SU-DHL-6 (cell line): Measurements from ENCODE around the gene SUSD6.

ENCODE experiments used
- H2AFZ ChIP-seq: fragments of 200-600 bp; sonication (generic); 2 replicates; pipeline ENCODE4 v1.6.1; 2014; ENCODE audit warnings: low read depth, mild to moderate bottlenecking, moderate library complexity, mixed read lengths, antibody characterized with exemption, low read length; ENCODE audit not compliant: severe bottlenecking
- H3F3A ChIP-seq: fragments of 200-600 bp; shearing (Covaris generic); 2 replicates; pipeline ENCODE4 v1.6.0; 2016; ENCODE audit warnings: antibody characterized with exemption, mild to moderate bottlenecking; ENCODE audit not compliant: insufficient read depth
- H3K27ac ChIP-seq: fragments of 200-600 bp; sonication (generic); 2 replicates; pipeline ENCODE4 v1.5.1; 2016; ENCODE audit warnings: low read depth, mild to moderate bottlenecking, low read length, moderate library complexity, mixed read lengths
- H3K27me3 ChIP-seq: fragments of 200-600 bp; sonication (generic), shearing (Covaris generic); 2 replicates; pipeline ENCODE4 v1.6.0; 2014; ENCODE audit warnings: mild to moderate bottlenecking, low read length
- H3K36me3 ChIP-seq: fragments of 200-600 bp; sonication (generic); 2 replicates; pipeline ENCODE4 v1.6.1; 2014; ENCODE audit warnings: mild to moderate bottlenecking, low read length, mixed read lengths
- H3K4me2 ChIP-seq: fragments of 300-600, 200-600 bp; shearing (Covaris generic), sonication (generic); 2 replicates; pipeline ENCODE4 v1.6.0; 2014; ENCODE audit warnings: low read length, low read depth, mild to moderate bottlenecking; ENCODE audit not compliant: poor library complexity, severe bottlenecking
- H3K4me3 ChIP-seq: fragments of 200-600 bp; sonication (generic); 2 replicates; pipeline ENCODE4 v1.5.1; 2014; ENCODE audit warnings: antibody characterized with exemption, low read length, mild to moderate bottlenecking, mixed read lengths; ENCODE audit not compliant: insufficient read depth, poor library complexity, severe bottlenecking
- H3K79me2 ChIP-seq: fragments of 200-600 bp; sonication (generic); 2 replicates; pipeline ENCODE4 v1.6.1; 2014; ENCODE audit warnings: mild to moderate bottlenecking, low read length, moderate library complexity; ENCODE audit not compliant: insufficient read depth
- H3K9ac ChIP-seq: fragments of 200-600 bp; sonication (generic); 2 replicates; pipeline ENCODE4 v1.7.0; 2014; ENCODE audit warnings: mild to moderate bottlenecking, low read length
- H3K9me2 ChIP-seq: fragments of 200-600 bp; sonication (generic); replicated peaks from 2 replicates; pipeline ENCODE4 v1.6.1; 2014; ENCODE audit warnings: low read length; ENCODE audit not compliant: insufficient read depth
- H3K9me3 ChIP-seq: fragments of 200-600 bp; sonication (generic); 2 replicates; pipeline ENCODE4 v1.6.1; 2014; ENCODE audit warnings: low read length, mixed read lengths; ENCODE audit not compliant: insufficient read depth
- H4K20me1 ChIP-seq: fragments of 200-600 bp; sonication (generic); 2 replicates; pipeline ENCODE4 v1.6.1; 2014; ENCODE audit warnings: low read depth, mild to moderate bottlenecking, antibody characterized with exemption, low read length, moderate library complexity, mixed read lengths
- CTCF ChIP-seq: fragments of 200-600 bp; sonication (generic); IDR thresholded peaks from one replicate; pipeline ENCODE4 v1.5.1; 2017; ENCODE audit warnings: antibody characterized with exemption, mild to moderate bottlenecking, low read length, moderate library complexity; ENCODE audit not compliant: insufficient read depth, poor library complexity, severe bottlenecking
- EZH2phosphoT487 ChIP-seq: fragments of 200-600 bp; sonication (generic), shearing (Covaris generic); conservative IDR thresholded peaks from 2 replicates; pipeline ENCODE4 v1.6.1; 2018; ENCODE audit warnings: mild to moderate bottlenecking, antibody characterized with exemption, low read length, moderate library complexity, mixed read lengths

SUSD6 gene

GRCh38 chr14:69611172-69612013 is at the start of gene SUSD6:
Gene SUSD6 (plus strand): TSS chr14:69611596. CDS start chr14:69658593, 46,997 bp downstream.
- peak within 1 kb of the TSS; percentile 91 for H3K4me2 ChIP-seq
- H2AFZ ChIP-seq, result peak within 1 kb of the TSS; percentile 65
- H3K4me3 ChIP-seq, result peak within 1 kb of the TSS; percentile 66
- no peaks in the 10 kb centered on the region for H3K36me3 ChIP-seq
- peak within 1 kb of the TSS; percentile 95 for H3K27ac ChIP-seq
- H4K20me1 ChIP-seq, result no peaks in the 10 kb centered on the region
- no peak for TF ChIP-seq EZH2phosphoT487
- peaks cover 26% of the 10 kb centered on the region for H3K79me2 ChIP-seq
- no peaks in the 10 kb centered on the region for H3K9me3 ChIP-seq
- no peaks in the 10 kb centered on the region for H3K27me3 ChIP-seq
- peak within 1 kb of the TSS; percentile 79 for H3K9ac ChIP-seq
- H3K9me2 ChIP-seq, result no peaks in the 10 kb centered on the region
- peaks cover 38% of the 10 kb centered on the region for H3F3A ChIP-seq

- H3K36me3 ChIP-seq, result no peaks in the 10 kb centered on the region
- no peaks in the 10 kb centered on the region for H3K79me2 ChIP-seq
- no peaks in the 10 kb centered on the region for H3F3A ChIP-seq
- no peaks in the 10 kb centered on the region for H3K9me2 ChIP-seq
- no peaks in the 10 kb centered on the region for H3K27me3 ChIP-seq
- H4K20me1 ChIP-seq, result no peaks in the 10 kb centered on the region
- no peak overlapping the region for H2AFZ ChIP-seq
- TF ChIP-seq CTCF (no peak), EZH2phosphoT487 (no peak)
- H3K9me3 ChIP-seq, result no peaks in the 10 kb centered on the region
- no peak overlapping the region for H3K27ac ChIP-seq
- H3K4me2 ChIP-seq, result no peak overlapping the region
- no peak overlapping the region for H3K4me3 ChIP-seq
- H3K9ac ChIP-seq, result no peak overlapping the region
These were observed 49.5 kb upstream of the SUSD6 start for GRCh38 chr14:69561893-69562292.

GRCh38 chr14:69567563-69567962 is 43.8 kb upstream of the SUSD6 start:
- Histone ChIP-seq H3K9me3 (no peaks in the 10 kb centered on the region), H2AFZ (no peak overlapping the region), H3K4me2 (no peak overlapping the region), H3K36me3 (no peaks in the 10 kb centered on the region), H4K20me1 (no peaks in the 10 kb centered on the region), H3F3A (no peaks in the 10 kb centered on the region), H3K27me3 (no peaks in the 10 kb centered on the region), H3K79me2 (no peaks in the 10 kb centered on the region), H3K4me3 (no peak overlapping the region), H3K9me2 (no peaks in the 10 kb centered on the region), H3K27ac (no peak overlapping the region), H3K9ac (no peak overlapping the region)
- no peak for TF ChIP-seq CTCF
- no peak for TF ChIP-seq EZH2phosphoT487

GRCh38 chr14:69569859-69570258 is 41.5 kb upstream of the SUSD6 start:
- H3K36me3 ChIP-seq, result no peaks in the 10 kb centered on the region
- H2AFZ ChIP-seq, result no peak overlapping the region
- no peaks in the 10 kb centered on the region for H3K9me2 ChIP-seq
- H3K79me2 ChIP-seq, result no peaks in the 10 kb centered on the region
- H3F3A ChIP-seq, result no peaks in the 10 kb centered on the region
- TF ChIP-seq CTCF, result no peak
- TF ChIP-seq EZH2phosphoT487, result no peak
- no peaks in the 10 kb centered on the region for H3K27me3 ChIP-seq
- H3K9ac ChIP-seq, result no peak overlapping the region
- H4K20me1 ChIP-seq, result no peaks in the 10 kb centered on the region
- no peaks in the 10 kb centered on the region for H3K9me3 ChIP-seq
- no peak overlapping the region for H3K27ac ChIP-seq
- H3K4me3 ChIP-seq, result no peak overlapping the region
- no peak overlapping the region for H3K4me2 ChIP-seq
